A549 treated with AZD9567 at 1 μM for 4 hours (cell line): ENCODE data around the gene VPS13C. TPM values are rescaled to one million over a fixed set of nuclear protein-coding genes. Genes with fewer than 3 reads are reported as not detected.

Experiments used
- total RNA-seq: library from RNA; stranded (reverse); fragments of 200-300 nt; extraction: Qiagen RNA extraction; gene quantifications from 5 replicates; pipeline ENCODE4 v1.2.3, GENCODE V29; 2022; ENCODE audit not compliant: insufficient read depth

The VPS13C gene
- 9.0 to 16.2 TPM (median 12.2 TPM) in 5 replicates for total RNA-seq

GRCh38 chr15:62060113-62060895 lies at the start of gene VPS13C:
Gene VPS13C (minus strand): TSS chr15:62060447. CDS start chr15:62060374, 73 bp downstream.

GRCh38 chr15:62066663-62067447 lies 6.6 kb upstream of the VPS13C start, which contains the start of gene C2CD4A:
Gene C2CD4A (plus strand): TSS chr15:62066977. CDS start chr15:62067614, 637 bp downstream.

Other genes starting within 250 kb of the VPS13C start
- gene C2CD4A, start 6.5 kb upstream of the VPS13C start, total RNA-seq, result 0.14 to 0.18 TPM (median 0.15 TPM) in 4 of 5 replicates, not detected in the other
- gene C2CD4B, start 104.8 kb upstream of the VPS13C start, total RNA-seq, result 0.11 to 0.29 TPM (median 0.16 TPM) in 4 of 5 replicates, not detected in the other